ENCODE results near the gene GUCY1A1.

GUCY1A1 gene

GRCh38 chr4:155742310-155743015 lies 75.8 kb downstream of the GUCY1A1 start:
- DNase-seq = no peak

- no peak for DNase-seq
These were observed 79.3 kb downstream of the GUCY1A1 start for GRCh38 chr4:155745984-155746383.

GRCh38 chr4:155748039-155748438 lies 81.4 kb downstream of the GUCY1A1 start:
- DNase-seq = no peak

- no peak for DNase-seq
These were observed 82.4 kb downstream of the GUCY1A1 start for GRCh38 chr4:155749041-155749440.

GRCh38 chr4:155751569-155751968 lies 84.9 kb downstream of the GUCY1A1 start:
- DNase-seq = peak; percentile 17

GRCh38 chr4:155757745-155758265 lies 91.2 kb downstream of the GUCY1A1 start:
- no peak for DNase-seq

- DNase-seq = peak; percentile 92
These were observed 92.1 kb downstream of the GUCY1A1 start, which contains the start of gene GUCY1B1 for GRCh38 chr4:155758481-155759371. TSS of gene GUCY1B1 (plus strand) at chr4:155759021. CDS start at chr4:155759141, 120 bp downstream.

GRCh38 chr4:155759372-155760252 lies 93.0 kb downstream of the GUCY1A1 start:
- DNase-seq = peak; percentile 36

- DNase-seq = no peak
These were observed 94.4 kb downstream of the GUCY1A1 start for GRCh38 chr4:155761047-155761446.

GRCh38 chr4:155761916-155762315 lies 95.3 kb downstream of the GUCY1A1 start:
- DNase-seq = no peak

GRCh38 chr4:155762334-155762733 lies 95.7 kb downstream of the GUCY1A1 start:
- no peak for DNase-seq

- DNase-seq = peak; percentile 85
These were observed 96.9 kb downstream of the GUCY1A1 start for GRCh38 chr4:155763551-155763950.

- no peak for DNase-seq
These were observed 98.5 kb downstream of the GUCY1A1 start for GRCh38 chr4:155765149-155765548.

- DNase-seq = no peak
These were observed 100.0 kb downstream of the GUCY1A1 start for GRCh38 chr4:155766622-155767021.

- DNase-seq = no peak
These were observed 101.7 kb downstream of the GUCY1A1 start for GRCh38 chr4:155768370-155768769.

- DNase-seq = peak; percentile 84
These were observed 102.4 kb downstream of the GUCY1A1 start for GRCh38 chr4:155769090-155769489.

GRCh38 chr4:155772459-155773195 lies 106.0 kb downstream of the GUCY1A1 start:
- DNase-seq = no peak

GRCh38 chr4:155773196-155773800 lies 106.7 kb downstream of the GUCY1A1 start:
- DNase-seq = no peak

- DNase-seq = no peak
These were observed 107.4 kb downstream of the GUCY1A1 start for GRCh38 chr4:155774033-155774432.

GRCh38 chr4:155777971-155778735 lies 111.5 kb downstream of the GUCY1A1 start:
- no peak for DNase-seq

- DNase-seq = no peak
These were observed 114.1 kb downstream of the GUCY1A1 start for GRCh38 chr4:155780775-155781174.
